Brain microvascular endothelial cell (primary cell): Measurements from ENCODE around the gene KIAA0040.

ENCODE experiments used
- DNase-seq: peaks from one replicate; pipeline ENCODE4 v3.0.0-alpha.2; 2020
- H3K27ac ChIP-seq: fragments of 250-450 bp; sonication (Bioruptor Pico); 2 replicates; pipeline ENCODE4 v1.5.1; 2020; ENCODE audit warnings: mild to moderate bottlenecking, moderate library complexity
- H3K27me3 ChIP-seq: fragments of 250-450 bp; sonication (Bioruptor Pico); replicated peaks from 2 replicates; pipeline ENCODE4 v1.5.1; 2020; ENCODE audit warnings: mild to moderate bottlenecking
- H3K36me3 ChIP-seq: fragments of 250-450 bp; sonication (Bioruptor Pico); replicated peaks from 2 replicates; pipeline ENCODE4 v1.5.1; 2020; ENCODE audit warnings: mild to moderate bottlenecking
- H3K4me3 ChIP-seq: 2 replicates; pipeline ENCODE4 v1.5.1; 2011; ENCODE audit warnings: low read depth, mild to moderate bottlenecking, control low read depth, low read length, moderate library complexity
- in situ Hi-C: cut with HindIII; loops from 2 replicates; pipeline ENCODE4 v1.10.0; 2017; ENCODE audit warnings: low sequenced_read_pairs, low pct_ligation_motif_present
- TF ChIP-seq, protein P1 (sequence below): IDR thresholded peaks from 2 replicates; pipeline ENCODE4 v1.5.1; 2011; ENCODE audit warnings: low read depth, mild to moderate bottlenecking, moderate library complexity, low read length, control low read depth, inconsistent platforms; ENCODE audit errors: missing control alignments

The KIAA0040 gene

GRCh38 chr1:175129644-175129996 is 63.0 kb downstream of the KIAA0040 start:
- Histone ChIP-seq H3K27me3 (no peaks in the 10 kb centered on the region), H3K27ac (no peak overlapping the region), H3K4me3 (no peak overlapping the region), H3K36me3 (no peaks in the 10 kb centered on the region)
- no peak for DNase-seq
- TF ChIP-seq, protein P1, sequence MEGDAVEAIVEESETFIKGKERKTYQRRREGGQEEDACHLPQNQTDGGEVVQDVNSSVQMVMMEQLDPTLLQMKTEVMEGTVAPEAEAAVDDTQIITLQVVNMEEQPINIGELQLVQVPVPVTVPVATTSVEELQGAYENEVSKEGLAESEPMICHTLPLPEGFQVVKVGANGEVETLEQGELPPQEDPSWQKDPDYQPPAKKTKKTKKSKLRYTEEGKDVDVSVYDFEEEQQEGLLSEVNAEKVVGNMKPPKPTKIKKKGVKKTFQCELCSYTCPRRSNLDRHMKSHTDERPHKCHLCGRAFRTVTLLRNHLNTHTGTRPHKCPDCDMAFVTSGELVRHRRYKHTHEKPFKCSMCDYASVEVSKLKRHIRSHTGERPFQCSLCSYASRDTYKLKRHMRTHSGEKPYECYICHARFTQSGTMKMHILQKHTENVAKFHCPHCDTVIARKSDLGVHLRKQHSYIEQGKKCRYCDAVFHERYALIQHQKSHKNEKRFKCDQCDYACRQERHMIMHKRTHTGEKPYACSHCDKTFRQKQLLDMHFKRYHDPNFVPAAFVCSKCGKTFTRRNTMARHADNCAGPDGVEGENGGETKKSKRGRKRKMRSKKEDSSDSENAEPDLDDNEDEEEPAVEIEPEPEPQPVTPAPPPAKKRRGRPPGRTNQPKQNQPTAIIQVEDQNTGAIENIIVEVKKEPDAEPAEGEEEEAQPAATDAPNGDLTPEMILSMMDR, result no peak
- in situ Hi-C loops, result no loop called here

DNA sequence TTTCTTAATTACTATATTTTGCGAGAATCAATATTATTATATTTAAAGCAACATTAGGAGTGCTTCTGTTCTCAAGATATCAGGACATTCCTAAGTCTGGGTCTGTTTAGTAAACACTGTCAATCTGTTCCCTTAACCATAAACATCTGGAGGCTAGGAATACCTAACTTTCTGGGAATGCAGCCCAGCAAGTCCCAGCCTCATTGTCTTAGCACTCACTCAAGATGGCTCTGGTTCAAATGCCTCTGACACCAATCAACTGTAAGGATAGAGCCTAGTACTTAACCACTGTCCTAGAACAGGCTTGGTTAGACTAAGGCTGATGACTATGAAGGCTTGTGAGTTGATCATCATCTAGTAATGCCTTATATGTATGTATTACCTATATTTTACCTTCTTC is 63.4 kb downstream of the KIAA0040 start:
- Histone ChIP-seq H3K36me3 (no peaks in the 10 kb centered on the region), H3K4me3 (no peak overlapping the region), H3K27me3 (no peaks in the 10 kb centered on the region), H3K27ac (no peak overlapping the region)
- in situ Hi-C loops, result no loop called here
- TF ChIP-seq, protein P1, result no peak
- no peak for DNase-seq

DNA sequence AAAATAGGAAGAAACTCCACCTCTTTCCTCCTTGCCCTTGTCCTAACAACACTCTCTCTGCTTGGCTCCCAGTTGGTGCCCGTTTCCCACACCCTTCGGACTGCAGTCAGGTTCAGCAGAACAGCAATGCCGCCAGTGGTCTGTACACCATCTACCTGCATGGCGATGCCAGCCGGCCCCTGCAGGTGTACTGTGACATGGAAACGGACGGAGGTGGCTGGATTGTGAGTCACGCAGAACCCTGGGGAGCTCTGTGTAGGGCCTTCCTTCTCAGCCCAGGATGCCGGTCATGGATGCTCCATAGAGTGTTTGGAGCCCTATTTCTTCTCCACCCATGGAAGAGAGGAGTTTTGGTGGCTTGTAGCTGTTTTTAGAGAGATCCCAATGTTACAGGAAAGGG is 64.1 kb downstream of the KIAA0040 start:
- H3K36me3 ChIP-seq, result no peaks in the 10 kb centered on the region
- no peak overlapping the region for H3K4me3 ChIP-seq
- H3K27ac ChIP-seq, result no peak overlapping the region
- DNase-seq, result no peak
- in situ Hi-C loops, result no loop called here
- no peaks in the 10 kb centered on the region for H3K27me3 ChIP-seq
- TF ChIP-seq, protein P1, result no peak

GRCh38 chr1:175127565-175127964 is 65.0 kb downstream of the KIAA0040 start:
- H3K27me3 ChIP-seq, result no peaks in the 10 kb centered on the region
- in situ Hi-C loops, result no loop called here
- DNase-seq, result no peak
- no peak overlapping the region for H3K27ac ChIP-seq
- no peak overlapping the region for H3K4me3 ChIP-seq
- H3K36me3 ChIP-seq, result no peaks in the 10 kb centered on the region
- TF ChIP-seq, protein P1, result no peak

GRCh38 chr1:175126347-175126746 is 66.2 kb downstream of the KIAA0040 start:
- in situ Hi-C loops, result no loop called here
- TF ChIP-seq, protein P1, result no peak
- DNase-seq, result no peak
- Histone ChIP-seq H3K27me3 (no peaks in the 10 kb centered on the region), H3K36me3 (no peaks in the 10 kb centered on the region), H3K27ac (no peak overlapping the region), H3K4me3 (no peak overlapping the region)

- Histone ChIP-seq H3K27me3 (no peaks in the 10 kb centered on the region), H3K36me3 (no peaks in the 10 kb centered on the region), H3K4me3 (no peak overlapping the region), H3K27ac (no peak overlapping the region)
- no peak for DNase-seq
- in situ Hi-C loops, result no loop called here
- TF ChIP-seq, protein P1, result no peak
Measured at GRCh38 chr1:175124861-175125260, 67.7 kb downstream of the KIAA0040 start.
